Caki2 (cell line): Measurements from ENCODE around the gene ARSD. TPM values are rescaled to one million over a fixed set of nuclear protein-coding genes. Genes with fewer than 3 reads are reported as not detected.
"Not testable (repeated sequence)": the region's sequence is repeated elsewhere in the genome, so short reads cannot be mapped to it uniquely, and the experiment has no call there.

Source experiments
- DNase-seq: peaks from one replicate; pipeline ENCODE4 v3.0.0-alpha.2; 2015; ENCODE audit warnings: low read depth
- in situ Hi-C: cut with HindIII; loops from 2 replicates; pipeline ENCODE4 v1.10.0; 2016; ENCODE audit warnings: low sequenced_read_pairs, low pct_unique_long_range_greater_than_20kb, mixed read lengths
- total RNA-seq: library from RNA; depleted of rRNA; stranded (reverse); fragments of >200 nt; shearing (Covaris generic); gene quantifications from 2 replicates; pipeline ENCODE4 v1.2.3, GENCODE V29; 2014; ENCODE audit warnings: low replicate concordance

Gene ARSD
- total RNA-seq, 1 experiment from 2014 or later: 14.8 TPM

DNA sequence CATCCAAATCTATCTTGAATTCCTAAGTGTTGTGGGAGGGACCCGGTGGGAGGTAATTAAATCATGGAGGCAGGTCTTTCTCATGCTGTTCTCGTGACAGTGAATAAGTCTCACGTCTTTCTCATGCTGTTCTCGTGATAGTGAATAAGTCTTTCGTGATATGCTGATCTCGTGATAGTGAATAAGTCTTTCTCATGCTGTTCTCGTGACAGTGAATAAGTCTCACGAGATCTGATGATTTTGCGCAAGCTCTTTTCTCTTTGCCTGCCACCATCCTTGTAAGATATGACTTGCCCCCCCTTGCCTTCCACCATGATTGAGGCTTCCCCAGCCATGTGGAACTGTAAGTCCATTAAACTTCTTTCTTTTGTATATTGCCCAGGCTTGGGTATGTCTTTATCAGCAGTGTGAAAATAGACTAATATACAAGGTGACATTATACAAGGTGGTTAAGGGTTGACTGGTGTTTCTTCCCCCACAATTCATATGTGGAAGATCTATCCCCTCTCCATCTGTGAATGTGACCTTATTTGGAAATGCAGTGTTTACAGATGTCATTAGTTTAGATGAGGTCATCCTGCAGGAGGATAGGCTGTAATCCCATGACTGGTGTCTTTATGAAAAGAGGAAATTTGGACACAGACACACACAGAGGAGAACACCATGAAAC, 27.6 kb downstream of the ARSD start:
- in situ Hi-C loops: no loop called here
- peak; percentile 10 for DNase-seq

DNA sequence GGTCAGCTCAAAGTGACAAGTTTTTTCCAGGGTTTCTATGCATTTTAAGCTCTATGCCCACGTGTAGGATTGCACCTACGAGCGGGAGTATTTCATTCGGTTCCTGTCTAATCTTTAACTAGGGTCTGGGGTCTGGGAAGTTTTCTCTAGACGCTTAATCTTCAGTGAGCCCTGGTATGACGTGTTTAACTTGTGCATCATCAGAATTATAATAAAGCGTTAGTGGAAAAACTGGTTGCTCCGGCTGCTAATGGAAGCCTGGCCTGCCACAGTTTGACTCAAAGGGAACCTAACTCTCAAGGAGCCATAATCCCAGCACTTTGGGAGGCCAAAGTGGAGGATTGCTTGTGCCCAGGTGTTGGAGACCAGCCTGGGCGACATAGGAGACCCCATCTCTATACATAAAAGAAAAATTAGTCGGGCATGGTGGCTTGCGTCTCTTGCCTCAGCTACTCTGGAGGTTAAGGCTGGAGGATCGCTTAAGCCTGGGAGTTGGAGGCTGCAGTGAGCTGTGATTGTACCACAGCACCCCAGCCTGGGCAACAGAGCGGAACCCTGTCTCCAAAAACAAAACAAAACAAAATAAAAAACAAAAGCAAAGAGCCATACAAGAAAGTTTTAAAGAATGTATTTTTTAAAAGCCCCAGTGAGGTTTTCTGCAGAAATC, 30.2 kb downstream of the ARSD start:
- DNase-seq: no peak
- in situ Hi-C loops: no loop called here

GRCh38 chrX:2897690-2898623, 31.2 kb downstream of the ARSD start:
- in situ Hi-C loops: not testable (repeated sequence)
- peak; percentile 62 for DNase-seq

DNA sequence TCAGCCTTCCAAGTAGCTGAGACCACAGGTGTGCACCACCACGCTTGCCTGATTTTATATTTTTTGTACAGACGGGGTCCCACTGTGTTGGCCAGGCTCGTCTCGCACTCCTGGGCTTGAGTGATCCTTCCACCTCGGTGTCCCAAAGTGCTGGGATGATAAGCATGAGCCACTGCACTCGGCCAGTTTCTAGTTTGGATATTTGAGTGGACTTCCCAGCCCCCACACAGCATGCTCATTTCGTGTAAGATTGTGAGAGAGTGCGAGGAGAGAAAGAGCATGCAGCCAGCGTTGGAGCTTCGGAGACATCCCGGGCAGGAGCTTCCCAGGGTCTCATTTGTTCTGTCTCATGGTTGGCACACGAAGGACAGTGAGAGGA, 31.8 kb downstream of the ARSD start:
- in situ Hi-C loops: no loop called here
- DNase-seq: no peak

- in situ Hi-C loops: no loop called here
- peak; percentile 38 for DNase-seq
Observed at GRCh38 chrX:2894885-2895292, 34.2 kb downstream of the ARSD start.

- in situ Hi-C loops: no loop called here
- no peak for DNase-seq
Observed at GRCh38 chrX:2892816-2893215, 36.3 kb downstream of the ARSD start.

- DNase-seq, in situ Hi-C loops: not testable (repeated sequence)
Observed at GRCh38 chrX:2890536-2891460, 38.3 kb downstream of the ARSD start.

GRCh38 chrX:2889706-2890490, 39.2 kb downstream of the ARSD start:
- in situ Hi-C loops: not testable (repeated sequence)

DNA sequence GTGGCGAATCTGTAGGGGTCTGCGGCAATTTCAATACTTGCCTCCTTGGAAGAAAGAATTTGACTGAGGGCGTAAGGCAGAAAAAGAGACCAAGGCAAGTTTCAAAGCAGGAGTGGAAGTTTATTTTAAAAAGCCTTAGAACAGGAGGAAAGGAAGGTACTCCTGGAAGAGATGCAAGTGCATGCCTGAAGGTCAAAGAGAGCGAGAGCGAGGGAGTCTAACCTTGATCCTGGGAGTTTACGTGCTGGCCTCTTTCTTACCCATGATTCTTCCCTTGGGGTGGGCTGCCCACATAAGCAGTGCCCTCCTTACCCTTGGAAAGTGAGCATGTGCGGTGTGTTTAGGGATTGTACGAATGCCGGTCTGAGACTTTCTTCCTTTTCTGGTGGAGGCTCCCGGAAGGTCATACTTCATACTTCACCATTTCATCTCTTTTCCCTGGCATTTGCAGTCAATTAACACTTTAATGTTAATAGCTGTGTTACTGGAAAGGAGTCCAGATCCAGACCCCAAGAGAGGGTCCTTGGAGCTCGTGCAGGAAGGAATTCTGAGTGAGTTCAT, 40.0 kb downstream of the ARSD start:
- in situ Hi-C loops: no loop called here
- no peak for DNase-seq

More at GRCh38 chrX:2889706-2890490, 39.2 kb downstream of the ARSD start:
- DNase-seq: peak; percentile 8

DNA sequence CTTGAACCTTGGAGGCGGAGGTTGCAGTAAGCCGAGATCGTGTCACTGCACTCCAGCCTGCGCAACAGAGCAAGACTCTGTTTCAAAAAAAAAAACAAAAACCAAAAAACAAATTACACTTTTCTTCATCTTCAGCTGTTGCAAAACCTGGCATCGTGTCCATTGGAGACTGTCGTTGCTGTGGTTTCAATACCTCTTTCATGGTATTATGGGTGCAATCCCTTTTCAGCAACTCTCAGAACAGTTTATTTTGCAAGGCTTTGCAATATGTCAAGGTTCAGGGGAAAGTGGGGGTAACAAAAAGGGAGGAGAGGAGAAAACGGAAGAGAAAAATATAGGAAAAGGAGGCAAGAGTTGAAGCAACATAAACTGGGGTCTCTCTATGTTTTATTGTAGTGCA, 40.8 kb downstream of the ARSD start:
- no peak for DNase-seq
- in situ Hi-C loops: no loop called here

DNA sequence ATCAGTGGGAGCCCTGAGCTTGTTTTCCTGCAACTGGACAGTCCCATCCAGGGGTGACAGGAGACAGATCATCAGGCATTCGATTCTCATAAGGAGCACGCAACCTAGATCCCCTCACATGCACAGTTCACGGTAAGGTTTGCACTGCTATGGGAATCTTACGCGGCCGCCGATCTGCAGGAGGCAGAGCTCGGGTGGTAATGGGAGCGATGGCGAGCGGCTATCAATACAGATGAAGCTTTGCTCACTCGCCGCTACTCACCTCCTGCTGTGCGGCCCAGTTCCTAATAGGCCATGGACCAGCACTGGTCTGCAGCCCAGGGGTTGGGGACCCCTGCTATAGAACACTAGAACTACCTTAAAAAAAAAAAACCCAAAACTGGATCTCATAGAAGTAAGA, 45.4 kb downstream of the ARSD start:
- in situ Hi-C loops: no loop called here
- no peak for DNase-seq

DNA sequence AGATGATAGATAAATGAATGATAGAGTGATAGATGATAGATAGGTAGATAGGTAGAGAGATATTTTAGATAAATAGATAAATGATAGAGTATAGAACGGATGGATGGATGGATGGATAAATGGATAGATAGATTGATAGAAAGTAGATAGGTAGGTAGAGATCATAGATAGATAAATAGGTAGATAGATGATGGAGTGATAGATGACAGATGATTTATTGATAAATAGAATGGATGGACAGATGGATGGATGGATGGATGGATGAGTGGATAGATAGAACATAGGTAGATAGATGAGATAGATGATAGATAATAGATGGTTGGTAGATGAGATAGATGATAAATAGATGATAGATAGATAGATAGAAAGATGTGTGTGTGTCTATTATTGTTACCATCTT, 49.5 kb downstream of the ARSD start:
- no peak for DNase-seq
- in situ Hi-C loops: no loop called here

GRCh38 chrX:2878563-2878962, 50.6 kb downstream of the ARSD start:
- in situ Hi-C loops: no loop called here
- DNase-seq: no peak

- peak; percentile 15 for DNase-seq
- in situ Hi-C loops: no loop called here
Observed at GRCh38 chrX:2875798-2876399, 53.2 kb downstream of the ARSD start.

DNA sequence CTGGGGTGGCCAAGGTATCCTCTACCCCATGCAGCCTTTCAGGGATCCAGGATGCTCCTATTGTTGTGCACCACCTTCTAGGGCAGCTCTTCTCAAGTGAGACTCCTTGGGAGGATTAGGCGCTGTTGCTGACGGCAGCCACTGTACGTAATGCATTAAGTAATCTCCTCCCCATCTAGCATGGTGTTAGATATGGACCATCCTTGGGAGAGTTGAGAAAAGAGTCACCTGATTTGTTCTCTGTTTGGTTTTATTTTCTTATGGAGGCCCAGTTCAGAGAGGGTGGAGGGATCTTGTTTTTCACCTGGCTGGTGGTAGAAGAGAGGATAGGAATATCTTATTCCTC, 54.0 kb downstream of the ARSD start:
- no peak for DNase-seq
- in situ Hi-C loops: no loop called here

GRCh38 chrX:2874222-2875135, 54.7 kb downstream of the ARSD start:
- DNase-seq: no peak
- in situ Hi-C loops: no loop called here
